MM.1S (cell line): ENCODE results near the gene GNG12.

Experiments used
- DNase-seq: peaks from one replicate; pipeline ENCODE4 v3.0.0-alpha.2; 2015
- H2AFZ ChIP-seq: fragments of 300-600 bp; sonication (generic); 2 replicates; pipeline ENCODE4 v1.6.0; 2016; ENCODE audit warnings: antibody characterized with exemption, low read length
- H3F3A ChIP-seq: fragments of 300-600 bp; sonication (generic); 2 replicates; pipeline ENCODE4 v1.6.1; 2016; ENCODE audit warnings: mild to moderate bottlenecking, antibody characterized with exemption, low read length, moderate library complexity, mixed read lengths; ENCODE audit not compliant: insufficient read depth
- H3K27ac ChIP-seq: fragments of 300-600 bp; sonication (generic); 2 replicates; pipeline ENCODE4 v1.5.1; 2016; ENCODE audit warnings: mild to moderate bottlenecking, low read length
- H3K27me3 ChIP-seq: fragments of 300-600 bp; sonication (generic); replicated peaks from 2 replicates; pipeline ENCODE4 v1.6.0; 2016; ENCODE audit warnings: low read length; ENCODE audit not compliant: insufficient read depth
- H3K36me3 ChIP-seq: fragments of 300-600 bp; sonication (generic); replicated peaks from 2 replicates; pipeline ENCODE4 v1.6.1; 2016; ENCODE audit warnings: mild to moderate bottlenecking, low read length, mixed read lengths; ENCODE audit not compliant: insufficient read depth
- H3K4me1 ChIP-seq: fragments of 300-600 bp; sonication (generic); 2 replicates; pipeline ENCODE4 v1.6.1; 2016; ENCODE audit warnings: low read length, mixed read lengths
- H3K4me2 ChIP-seq: fragments of 300-600 bp; sonication (generic); 2 replicates; pipeline ENCODE4 v1.6.0; 2016; ENCODE audit warnings: low read depth, low read length
- H3K4me3 ChIP-seq: fragments of 300-600 bp; sonication (generic); 2 replicates; pipeline ENCODE4 v1.5.1; 2016; ENCODE audit warnings: low read length, mixed read lengths
- H3K79me2 ChIP-seq: fragments of 300-600 bp; sonication (generic); 2 replicates; pipeline ENCODE4 v1.6.1; 2016; ENCODE audit warnings: mixed run types, low read length, mixed read lengths
- H3K9ac ChIP-seq: fragments of 300-600 bp; sonication (generic); 2 replicates; pipeline ENCODE4 v1.6.1; 2016; ENCODE audit warnings: low read length, mixed read lengths
- H3K9me2 ChIP-seq: fragments of 300-600 bp; sonication (generic); replicated peaks from 2 replicates; pipeline ENCODE4 v1.6.1; 2016; ENCODE audit warnings: mild to moderate bottlenecking, low read length, mixed read lengths; ENCODE audit not compliant: insufficient read depth
- H3K9me3 ChIP-seq: fragments of 300-600 bp; sonication (generic); replicated peaks from 2 replicates; pipeline ENCODE4 v1.6.1; 2016; ENCODE audit warnings: mild to moderate bottlenecking, low read length, mixed read lengths; ENCODE audit not compliant: insufficient read depth
- H4K20me1 ChIP-seq: fragments of 300-600 bp; sonication (generic); 2 replicates; pipeline ENCODE4 v1.6.1; 2016; ENCODE audit warnings: mild to moderate bottlenecking, low read length, moderate library complexity, mixed read lengths; ENCODE audit not compliant: insufficient read depth
- CTCF ChIP-seq: fragments of 300-600 bp; sonication (generic); IDR thresholded peaks from 2 replicates; pipeline ENCODE4 v1.5.1; 2016; ENCODE audit warnings: antibody characterized with exemption, low read length, mixed read lengths
- EZH2 ChIP-seq: fragments of 300-600 bp; sonication (generic); optimal IDR thresholded peaks from 2 replicates; pipeline ENCODE3; 2017; ENCODE audit warnings: low read depth, mild to moderate bottlenecking, antibody characterized with exemption, low read length, mixed read lengths
- EZH2phosphoT487 ChIP-seq: fragments of 300-600 bp; sonication (generic); IDR thresholded peaks from 2 replicates; pipeline ENCODE4 v1.6.1; 2018; ENCODE audit warnings: antibody characterized with exemption, low read length

Gene GNG12

GRCh38 chr1:67675800-67676199, 157.5 kb downstream of the GNG12 start:
- H3K4me1 ChIP-seq = peaks cover 31% of the 10 kb centered on the region
- DNase-seq = peak; percentile 84
- TF ChIP-seq CTCF = no peak
- TF ChIP-seq EZH2phosphoT487 = no peak
- no peak for TF ChIP-seq EZH2
- no peak overlapping the region for H3K9ac ChIP-seq
- no peaks in the 10 kb centered on the region for H3K9me3 ChIP-seq
- H3K4me2 ChIP-seq = peak overlapping the region; percentile 39
- H3K36me3 ChIP-seq = no peaks in the 10 kb centered on the region
- H3K27ac ChIP-seq = peak overlapping the region; percentile 54; the same call in 1 of the 2 replicates
- H3K27me3 ChIP-seq = no peaks in the 10 kb centered on the region
- peaks cover 7% of the 10 kb centered on the region; the same call in 1 of the 2 replicates for H3F3A ChIP-seq
- no peak overlapping the region for H3K4me3 ChIP-seq
- H3K9me2 ChIP-seq = no peaks in the 10 kb centered on the region
- H4K20me1 ChIP-seq = no peaks in the 10 kb centered on the region
- no peak overlapping the region for H2AFZ ChIP-seq
- no peaks in the 10 kb centered on the region for H3K79me2 ChIP-seq

GRCh38 chr1:67674260-67675011, 158.8 kb downstream of the GNG12 start:
- Histone ChIP-seq H3K79me2 (no peaks in the 10 kb centered on the region), H2AFZ (peak overlapping the region; percentile 13; the same call in 1 of the 2 replicates), H3K9ac (no peak overlapping the region), H3K27me3 (no peaks in the 10 kb centered on the region), H3K36me3 (no peaks in the 10 kb centered on the region), H3K9me3 (no peaks in the 10 kb centered on the region), H3K9me2 (no peaks in the 10 kb centered on the region), H3K27ac (peak overlapping the region; percentile 54; the same call in 1 of the 2 replicates), H3F3A (peaks cover 7% of the 10 kb centered on the region; the same call in 1 of the 2 replicates), H3K4me1 (peaks cover 31% of the 10 kb centered on the region), H4K20me1 (no peaks in the 10 kb centered on the region), H3K4me2 (peak overlapping the region; percentile 23), H3K4me3 (no peak overlapping the region)
- no peak for TF ChIP-seq EZH2
- TF ChIP-seq EZH2phosphoT487 = no peak
- TF ChIP-seq CTCF = no peak
- DNase-seq = peak; percentile 71

GRCh38 chr1:67673468-67674201, 159.6 kb downstream of the GNG12 start:
- Histone ChIP-seq H3K4me3 (no peak overlapping the region), H3F3A (peaks cover 7% of the 10 kb centered on the region; the same call in 1 of the 2 replicates), H3K4me2 (no peak overlapping the region), H3K4me1 (peaks cover 31% of the 10 kb centered on the region), H3K27ac (no peak overlapping the region), H3K9ac (no peak overlapping the region), H3K9me2 (no peaks in the 10 kb centered on the region), H3K9me3 (no peaks in the 10 kb centered on the region), H4K20me1 (no peaks in the 10 kb centered on the region), H3K36me3 (no peaks in the 10 kb centered on the region), H3K79me2 (no peaks in the 10 kb centered on the region), H3K27me3 (no peaks in the 10 kb centered on the region), H2AFZ (no peak overlapping the region)
- no peak for DNase-seq
- no peak for TF ChIP-seq EZH2phosphoT487
- no peak for TF ChIP-seq EZH2
- no peak for TF ChIP-seq CTCF
